T-cell (primary cell): Measurements from ENCODE around the gene TMED10. TPM values are rescaled to one million over a fixed set of nuclear protein-coding genes. Genes with fewer than 3 reads are reported as not detected.
"Not testable (repeated sequence)": the region's sequence is repeated elsewhere in the genome, so short reads cannot be mapped to it uniquely, and the experiment has no call there.

ENCODE experiments used
- ATAC-seq, 4 experiments: fragments of 200-7000 bp in 3 of 4; fragments of 150-1000 bp in 1 of 4; cut with Tn5 transposase; replicated peaks in 1 of 4; 1 replicate in 3 of 4; 2 replicates in 1 of 4; pipeline ENCODE4 v1.10.0; 2021; ENCODE audit warnings: moderate library complexity in 3 of 4, mild to moderate bottlenecking in 2 of 4, moderate number of reproducible peaks in 1 of 4
- CTCF ChIA-PET, 2 donors: fragments of 300-600 bp; sonication (Branson Sonifier 250); formaldehyde crosslinking; loops; one replicate each; lab custom pipeline; 2022; ENCODE audit warnings: antibody characterized with exemption in 2 of 2; lab: Charles Lee
- POLR2A ChIA-PET, 2 donors: fragments of 300-600 bp; sonication (Branson Sonifier 250); formaldehyde crosslinking; loops; one replicate each; lab custom pipeline; 2022; ENCODE audit warnings: antibody characterized with exemption in 2 of 2; lab: Charles Lee
- DNase-seq, 35 experiments: peaks; one replicate each; pipeline versions ENCODE4 v3.0.0 to v3.0.0-alpha.2; 2013 to 2023
- H3K27ac ChIP-seq: one replicate; pipeline ENCODE4 v1.5.1; 2013; ENCODE audit warnings: low read length
- H3K27me3 ChIP-seq, 2 experiments: replicated peaks in 1 of 2; 1 replicate in 1 of 2; 2 replicates in 1 of 2; pipeline versions ENCODE4 v1.6.1 to v1.7.0; 2013; ENCODE audit warnings: low read length in 1 of 2, mixed read lengths in 1 of 2; ENCODE audit not compliant: control insufficient read depth in 2 of 2, insufficient read depth in 2 of 2; ENCODE audit errors: extremely low read depth in 1 of 2
- H3K36me3 ChIP-seq, 2 donors: 1 replicate in 1 of 2; 2 replicates in 1 of 2; pipeline versions ENCODE4 v1.6.1 to v1.7.0; 2013; ENCODE audit warnings: low read length in 1 of 2; ENCODE audit not compliant: control insufficient read depth in 2 of 2, insufficient read depth in 1 of 2; ENCODE audit errors: extremely low read depth in 1 of 2
- H3K4me1 ChIP-seq, 2 experiments: 1 replicate in 1 of 2; 2 replicates in 1 of 2; pipeline versions ENCODE4 v1.6.1 to v1.7.0; 2013; ENCODE audit warnings: low read length in 2 of 2, mixed read lengths in 1 of 2; ENCODE audit not compliant: insufficient read depth in 2 of 2, control insufficient read depth in 1 of 2; ENCODE audit errors: extremely low read depth in 1 of 2
- H3K4me3 ChIP-seq, 2 donors: 1 replicate in 1 of 2; 2 replicates in 1 of 2; pipeline versions ENCODE4 v1.5.1 to v1.7.0; 2013; ENCODE audit warnings: mild to moderate bottlenecking in 2 of 2, low read length in 1 of 2, moderate library complexity in 1 of 2; ENCODE audit not compliant: control insufficient read depth in 1 of 2; ENCODE audit errors: extremely low read depth in 1 of 2
- H3K9me3 ChIP-seq: 2 replicates; pipeline ENCODE4 v1.7.0; 2013
- H3K27ac Mint-ChIP-seq, 2 donors: one replicate each; pipeline ENCODE4 v1.8.0; 2020 to 2021; ENCODE audit warnings: mild to moderate bottlenecking in 2 of 2, mixed read lengths in 2 of 2
- H3K27me3 Mint-ChIP-seq, 2 donors: one replicate each; pipeline ENCODE4 v1.8.0; 2021 to 2022; ENCODE audit warnings: mixed read lengths in 2 of 2
- H3K36me3 Mint-ChIP-seq: one replicate; pipeline ENCODE4 v1.8.0; 2021; ENCODE audit warnings: mixed read lengths
- H3K4me1 Mint-ChIP-seq, 3 donors: one replicate each; pipeline ENCODE4 v1.8.0; 2020 to 2022; ENCODE audit warnings: mixed read lengths in 3 of 3, mild to moderate bottlenecking in 1 of 3
- H3K4me3 Mint-ChIP-seq, 3 donors: one replicate each; pipeline ENCODE4 v1.8.0; 2020 to 2022; ENCODE audit warnings: mild to moderate bottlenecking in 3 of 3, mixed read lengths in 3 of 3, moderate library complexity in 3 of 3
- H3K9me3 Mint-ChIP-seq, 3 donors: one replicate each; pipeline ENCODE4 v1.8.0; 2020 to 2022; ENCODE audit warnings: mixed read lengths in 3 of 3
- WGBS: methylation state at CpG from one replicate; pipeline ENCODE4 v1.1.5; 2013; ENCODE audit warnings: missing lambda C conversion rate; ENCODE audit not compliant: insufficient coverage; 5-methylcytosine and 5-hydroxymethylcytosine counted together
- total RNA-seq, 35 experiments: library from RNA in 6 of 35; stranded (reverse) in 6 of 35; fragments of 120-200 nt in 1 of 35; gene quantifications; one replicate each; pipeline versions ENCODE4 v1.2.1 to v1.2.4 and lab custom pipeline; 2013 to 2026

Gene TMED10
- total RNA-seq, 5 donors from 2014 or later (not counting 1 experiment from before 2014, with no cell fraction given): 143 to 193 (median 151) TPM

GRCh38 chr14:75183225-75183624 is 6.8 kb upstream of the TMED10 start:
- Histone ChIP-seq H3K4me3 (no peak overlapping the region), H3K9me3 (no peaks in the 10 kb centered on the region), H3K36me3 (no peaks in the 10 kb centered on the region), H3K4me1 (no peaks in the 10 kb centered on the region), H3K27ac (no peak overlapping the region), H3K27me3 (peaks cover 0 to 6% of the 10 kb centered on the region in 2 experiments)
- 100% methylated on average over 1 of the region's 1 CpG for WGBS
- H3K4me3 Mint-ChIP-seq: no peak overlapping the region
- H3K27me3 Mint-ChIP-seq: peaks cover 4 to 9% of the 10 kb centered on the region in 2 donors
- no peaks in the 10 kb centered on the region for H3K9me3 Mint-ChIP-seq
- CTCF ChIA-PET: no interaction called here
- no peak overlapping the region for H3K27ac Mint-ChIP-seq
- no peak for ATAC-seq
- POLR2A ChIA-PET: interaction anchor here (0.6 to 0.9 kb wide), 3 partner anchors 23 to 310 kb away, joined by 3 read pairs; no protein-coding TSS in a partner anchor
- DNase-seq: no peak
- H3K36me3 Mint-ChIP-seq: no peaks in the 10 kb centered on the region
- peaks cover 0 to under 1% (median 0%) of the 10 kb centered on the region in 3 donors for H3K4me1 Mint-ChIP-seq

GRCh38 chr14:75182821-75183220 is 6.4 kb upstream of the TMED10 start:
- DNase-seq (no peak), ATAC-seq (no peak)
- no peak overlapping the region for H3K4me3 Mint-ChIP-seq
- Histone ChIP-seq H3K9me3 (no peaks in the 10 kb centered on the region), H3K27ac (no peak overlapping the region), H3K36me3 (no peaks in the 10 kb centered on the region), H3K27me3 (peaks cover 0 to 6% of the 10 kb centered on the region in 2 experiments), H3K4me3 (no peak overlapping the region), H3K4me1 (no peaks in the 10 kb centered on the region)
- no peak overlapping the region for H3K27ac Mint-ChIP-seq
- no peaks in the 10 kb centered on the region for H3K9me3 Mint-ChIP-seq
- no CpG with 5 or more reads among the region's 1 CpG for WGBS
- peaks cover 0 to 1% (median 0%) of the 10 kb centered on the region in 3 donors for H3K4me1 Mint-ChIP-seq
- H3K36me3 Mint-ChIP-seq: no peaks in the 10 kb centered on the region
- CTCF ChIA-PET: no interaction called here
- peaks cover 4 to 8% of the 10 kb centered on the region in 2 donors for H3K27me3 Mint-ChIP-seq
- POLR2A ChIA-PET: interaction anchor here (0.6 to 0.9 kb wide), 5 partner anchors 22 to 159 kb away, joined by 3 to 7 read pairs (median 3); no protein-coding TSS in a partner anchor

GRCh38 chr14:75182163-75182562 is 5.8 kb upstream of the TMED10 start:
- CTCF ChIA-PET, H3K27me3 ChIP-seq, H3K4me1 ChIP-seq, H3K9me3 Mint-ChIP-seq, H3K36me3 Mint-ChIP-seq, DNase-seq, H3K27me3 Mint-ChIP-seq, ATAC-seq, H3K27ac Mint-ChIP-seq, H3K4me3 Mint-ChIP-seq, H3K4me3 ChIP-seq, H3K36me3 ChIP-seq, H3K4me1 Mint-ChIP-seq, H3K9me3 ChIP-seq, H3K27ac ChIP-seq: not testable (repeated sequence)
- POLR2A ChIA-PET: interaction anchor here in 1 of 2 donors (0.6 to 0.8 kb wide), 4 partner anchors 51 to 159 kb away, joined by 3 to 7 read pairs (median 3); no protein-coding TSS in a partner anchor
- 81% methylated on average over 7 of the region's 11 CpGs for WGBS

- Histone ChIP-seq H3K4me1 (peaks cover 3 to 8% of the 10 kb centered on the region in 2 experiments), H3K4me3 (no peak overlapping the region), H3K36me3 (no peaks in the 10 kb centered on the region), H3K27me3 (peaks cover 0 to 6% of the 10 kb centered on the region in 2 experiments), H3K9me3 (no peaks in the 10 kb centered on the region), H3K27ac (no peak overlapping the region)
- H3K4me3 Mint-ChIP-seq: no peak overlapping the region
- no peak overlapping the region for H3K27ac Mint-ChIP-seq
- H3K9me3 Mint-ChIP-seq: no peaks in the 10 kb centered on the region
- ATAC-seq: no peak
- ChIA-PET CTCF (interaction anchor here in 1 of 2 donors (0.7 to 0.9 kb wide), 2 partner anchors 49 to 77 kb away, joined by 3 read pairs; no protein-coding TSS in a partner anchor), POLR2A (interaction anchor here in 1 of 2 donors (0.6 to 1.0 kb wide), 5 partner anchors 36 to 104 kb away, joined by 3 to 4 read pairs (median 3); no protein-coding TSS in a partner anchor)
- H3K4me1 Mint-ChIP-seq: peaks cover 5 to 7% (median 6%) of the 10 kb centered on the region in 3 donors
- WGBS: no CpG with 5 or more reads among the region's 1 CpG
- no peaks in the 10 kb centered on the region for H3K36me3 Mint-ChIP-seq
- no peak for DNase-seq
- peaks cover 4% of the 10 kb centered on the region in 2 donors for H3K27me3 Mint-ChIP-seq
Observed at GRCh38 chr14:75181293-75182062, 5.1 kb upstream of the TMED10 start.

GRCh38 chr14:75175677-75176141 is 703 bp downstream of the TMED10 start:
- 0% methylated on average over 9 of the region's 10 CpGs for WGBS
- peaks cover 52 to 55% (median 54%) of the 10 kb centered on the region in 3 donors for H3K4me1 Mint-ChIP-seq

GRCh38 chr14:75174066-75174465 is 2.3 kb downstream of the TMED10 start:
- Mint-ChIP-seq H3K4me1 (peaks cover 67 to 70% (median 69%) of the 10 kb centered on the region in 3 donors), H3K9me3 (no peaks in the 10 kb centered on the region), H3K36me3 (peaks cover 7% of the 10 kb centered on the region), H3K27ac (peak overlapping the region; percentile 86 to 87), H3K27me3 (no peaks in the 10 kb centered on the region), H3K4me3 (peak overlapping the region; percentile 39 to 95 (median 66))
- ATAC-seq (no peak), DNase-seq (no peak)
- ChIA-PET POLR2A (interaction anchor here (0.5 to 0.8 kb wide), 3 partner anchors 18 to 242 kb away, joined by 3 to 11 read pairs (median 4); no protein-coding TSS in a partner anchor), CTCF (interaction anchor here (0.7 to 1.3 kb wide), 4 partner anchors 8 to 121 kb away, joined by 3 to 7 read pairs (median 4); no protein-coding TSS in a partner anchor)
- peak overlapping the region; percentile 99 for H3K27ac ChIP-seq
- peaks cover 0 to 14% of the 10 kb centered on the region in 2 donors for H3K36me3 ChIP-seq
- H3K4me3 ChIP-seq: no peak overlapping the region
- no peaks in the 10 kb centered on the region for H3K9me3 ChIP-seq
- no CpG with 5 or more reads among the region's 2 CpGs for WGBS
- no peaks in the 10 kb centered on the region for H3K27me3 ChIP-seq
- H3K4me1 ChIP-seq: peaks cover 24 to 34% of the 10 kb centered on the region in 2 experiments

More at GRCh38 chr14:75175677-75176141, 703 bp downstream of the TMED10 start:
- ChIA-PET CTCF (interaction anchor here in 1 of 2 donors (1.3 kb wide), 2 partner anchors 54 to 127 kb away, joined by 3 to 4 read pairs; no protein-coding TSS in a partner anchor), POLR2A (interaction anchor here (0.6 to 2.6 kb wide), 11 partner anchors 9 to 126 kb away, joined by 3 to 16 read pairs (median 5); no protein-coding TSS in a partner anchor)
- peaks cover 24 to 34% of the 10 kb centered on the region in 2 experiments for H3K4me1 ChIP-seq
- H3K4me3 Mint-ChIP-seq: peak overlapping the region; percentile 87 to 95 (median 92)
- peak overlapping the region; percentile 99 for H3K27ac ChIP-seq
- peaks cover 0 to 14% of the 10 kb centered on the region in 2 donors for H3K36me3 ChIP-seq
- peak overlapping the region; percentile 88 to 90 for H3K4me3 ChIP-seq
- H3K9me3 Mint-ChIP-seq: no peaks in the 10 kb centered on the region
- peaks cover 3% of the 10 kb centered on the region for H3K36me3 Mint-ChIP-seq
- no peaks in the 10 kb centered on the region for H3K27me3 Mint-ChIP-seq
- no peaks in the 10 kb centered on the region for H3K9me3 ChIP-seq
- ATAC-seq (peak in 1 of 4 experiments; percentile 3), DNase-seq (no peak)
- no peaks in the 10 kb centered on the region for H3K27me3 ChIP-seq
- H3K27ac Mint-ChIP-seq: peak overlapping the region; percentile 95 to 97
